HG02763 (cell line): ENCODE data around the gene NUDT17.

Source experiments
- ATAC-seq: cut with Tn5 transposase; IDR thresholded peaks from one replicate; pipeline ENCODE4 v1.9.1; 2021; ENCODE audit warnings: mild to moderate bottlenecking, moderate library complexity; ENCODE audit not compliant: unreplicated experiment

NUDT17 gene

DNA sequence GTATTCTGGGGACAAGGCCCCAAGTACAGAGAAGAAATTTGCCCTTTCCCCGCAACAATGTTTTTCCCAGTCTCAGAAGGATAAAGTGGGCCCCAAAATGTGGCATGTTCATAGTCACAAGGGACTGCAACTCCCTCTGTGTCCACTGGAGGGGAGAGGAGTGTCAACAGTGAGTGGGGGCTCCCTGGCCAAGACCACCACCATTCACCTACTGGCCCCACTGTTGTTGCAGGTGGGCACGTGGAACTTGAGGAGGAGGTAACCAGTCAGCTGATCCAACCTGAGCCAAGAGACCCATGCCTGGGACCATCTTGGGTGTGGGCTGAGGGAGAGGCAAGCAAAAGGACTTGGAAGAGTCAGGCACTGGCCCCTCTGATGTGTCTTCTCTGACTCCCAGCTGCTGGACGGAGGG lies 777 bp downstream of the NUDT17 start:
- ATAC-seq, result no peak

DNA sequence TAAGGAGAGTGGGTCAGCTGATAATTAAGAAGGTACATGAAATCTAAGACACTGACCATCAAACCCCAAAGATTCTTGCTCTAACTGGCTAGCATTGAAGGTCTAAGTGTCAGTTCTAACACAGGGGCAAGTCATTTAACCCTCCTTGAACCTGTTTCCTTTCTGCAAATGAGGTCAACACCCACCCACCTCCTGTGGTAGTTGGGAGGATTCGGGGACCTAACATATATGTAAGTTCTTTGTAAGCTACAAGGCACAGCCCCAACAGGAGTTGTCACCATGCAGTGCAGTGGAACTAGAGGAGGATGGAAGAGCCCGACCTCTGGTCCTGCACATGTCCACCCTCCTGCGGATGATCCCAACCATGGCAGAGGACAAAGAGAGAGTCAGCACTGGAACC lies 2.4 kb downstream of the NUDT17 start:
- no peak for ATAC-seq

DNA sequence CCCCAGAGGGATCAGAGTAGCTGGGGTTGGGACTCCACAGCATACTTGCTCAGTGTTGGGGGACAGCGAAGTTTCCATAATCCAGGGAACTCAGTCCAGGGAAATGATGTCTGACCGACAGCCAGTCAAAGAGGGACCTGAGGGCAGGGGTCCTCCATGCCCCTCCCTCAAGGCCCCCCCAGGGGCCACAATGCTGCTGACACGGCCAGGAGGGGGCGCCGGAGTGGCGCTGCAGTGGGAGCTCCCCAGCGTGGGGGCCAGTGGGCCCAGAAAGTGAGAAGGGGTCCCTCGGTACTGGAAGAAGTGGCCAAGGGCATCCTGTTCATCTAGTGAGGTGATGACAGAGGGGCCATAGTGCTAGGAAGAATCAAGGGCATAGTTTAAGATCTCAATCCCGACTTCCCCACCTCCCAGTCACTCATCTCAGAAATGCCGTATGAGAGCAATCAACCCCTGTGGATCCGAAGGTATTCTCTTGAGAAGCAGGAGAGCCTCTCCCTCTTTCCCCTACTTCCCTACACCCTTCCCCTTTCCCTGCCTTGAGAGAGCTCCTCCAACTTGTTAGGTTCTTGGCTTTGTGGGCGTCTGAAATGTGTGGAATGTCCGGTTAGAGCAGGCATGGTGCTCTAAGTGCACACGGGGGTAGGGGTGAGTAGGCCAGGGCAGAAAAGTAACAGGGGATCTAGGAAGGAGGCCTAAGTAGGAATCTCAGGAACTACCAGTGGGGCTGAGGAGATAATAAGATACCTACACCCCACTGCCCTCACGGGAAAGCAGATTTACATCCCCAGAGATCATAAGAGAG lies 4.1 kb downstream of the NUDT17 start:
- no peak for ATAC-seq

- no peak for ATAC-seq
Measured at GRCh38 chr1:145855426-145855948, 10.1 kb downstream of the NUDT17 start.

- ATAC-seq, result no peak
Measured at GRCh38 chr1:145857170-145857569, 11.7 kb downstream of the NUDT17 start.

DNA sequence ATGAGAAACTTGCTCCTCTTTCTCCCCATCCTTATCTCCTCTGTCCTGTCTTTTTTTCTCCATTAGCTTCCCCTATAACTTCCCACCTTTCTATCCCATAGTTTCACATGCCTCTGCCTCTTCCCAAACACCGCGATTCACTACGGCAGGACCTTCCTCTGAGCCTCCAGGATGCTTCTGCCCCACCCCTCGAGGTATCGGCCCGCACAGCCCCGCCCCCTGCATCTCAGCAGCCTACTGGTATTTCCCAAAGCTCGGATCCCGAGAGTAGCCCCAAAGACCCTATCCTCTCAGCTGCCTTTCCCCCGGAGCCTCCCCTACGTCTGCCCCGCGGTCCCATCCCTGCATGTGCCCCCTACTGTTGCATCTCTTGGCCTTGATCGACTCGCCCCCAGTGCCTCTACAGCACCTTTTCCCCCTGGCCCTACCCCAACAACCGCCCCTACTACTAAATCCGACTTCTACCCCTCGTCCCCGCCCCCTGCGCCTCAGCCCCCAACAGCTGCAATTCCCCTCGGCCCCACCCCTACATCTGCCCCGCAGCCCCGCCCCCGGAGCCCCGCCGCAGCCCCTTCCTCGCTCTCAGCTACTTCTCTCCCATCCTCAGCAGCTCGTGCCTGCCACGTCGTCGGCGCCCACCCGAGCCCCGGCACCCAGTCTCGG lies 12.9 kb downstream of the NUDT17 start:
- ATAC-seq, result no peak

DNA sequence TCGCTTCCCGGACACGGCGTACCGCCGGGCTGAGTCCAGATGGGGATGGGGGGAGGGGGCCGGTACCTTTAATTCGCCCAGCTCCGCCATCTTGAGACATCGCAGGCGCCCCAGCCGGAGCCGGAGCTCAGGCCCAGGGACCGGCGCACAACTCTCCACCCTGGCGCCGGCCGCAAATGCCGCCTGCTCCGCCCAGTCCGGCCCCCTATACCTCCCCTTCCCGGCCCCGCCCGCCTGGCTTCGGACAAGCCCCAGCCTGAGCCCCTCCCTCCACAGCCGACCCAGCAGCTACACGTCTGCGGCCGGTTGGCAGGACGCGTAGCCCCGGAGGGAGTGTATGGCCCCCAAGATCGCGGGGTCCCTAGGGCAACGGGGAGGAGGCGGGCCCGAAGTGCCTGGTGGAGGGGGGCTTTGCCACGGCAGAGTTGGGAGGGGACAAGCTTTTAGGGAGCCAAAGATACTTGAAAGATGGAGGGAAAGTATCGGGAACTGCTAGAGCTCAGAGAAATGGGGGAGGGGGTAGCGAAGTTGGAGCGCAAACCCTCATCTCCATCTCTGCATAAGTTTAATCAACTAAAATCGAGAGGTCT lies 13.6 kb downstream of the NUDT17 start, which contains the start of gene PIAS3:
Gene PIAS3 (minus strand): TSS at position 181 of the 590 bp plus-strand sequence. CDS start 91 bp downstream, at position 90.
- peak; percentile 87 for ATAC-seq

DNA sequence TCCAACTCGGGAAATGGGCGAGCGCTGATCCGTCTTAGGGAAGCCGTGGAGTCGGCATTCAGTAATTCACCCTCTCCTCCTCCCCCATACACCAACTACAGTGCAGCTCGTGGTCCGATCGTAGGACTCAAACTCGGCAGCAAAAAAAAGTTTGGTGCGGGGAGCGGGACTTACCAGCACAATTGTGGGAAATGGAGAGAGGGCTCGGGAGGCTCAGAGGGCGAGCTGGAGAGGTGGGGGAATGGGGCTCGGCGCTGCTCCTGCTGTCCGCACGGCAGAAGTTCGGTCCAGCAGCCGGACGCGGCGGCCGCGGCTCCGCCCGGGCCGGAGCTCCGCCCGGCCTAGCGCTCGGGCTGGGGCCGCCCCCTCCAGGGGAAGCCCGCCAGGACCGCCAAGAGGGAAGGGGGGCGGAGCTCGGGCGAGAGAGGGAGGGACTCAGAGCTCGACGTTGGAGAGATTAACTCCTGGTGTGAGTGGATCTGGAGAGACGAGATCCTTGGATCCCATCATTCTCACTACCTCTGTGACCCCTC lies 14.1 kb downstream of the NUDT17 start:
- peak; percentile 61 for ATAC-seq

GRCh38 chr1:145863282-145864018 lies 18.0 kb downstream of the NUDT17 start:
- ATAC-seq, result no peak

GRCh38 chr1:145868232-145868631 lies 22.8 kb downstream of the NUDT17 start:
- no peak for ATAC-seq

GRCh38 chr1:145871994-145872924 lies 26.8 kb downstream of the NUDT17 start:
- no peak for ATAC-seq

GRCh38 chr1:145874646-145875045 lies 29.2 kb downstream of the NUDT17 start:
- no peak for ATAC-seq

- no peak for ATAC-seq
Measured at GRCh38 chr1:145877923-145878486, 32.6 kb downstream of the NUDT17 start.

DNA sequence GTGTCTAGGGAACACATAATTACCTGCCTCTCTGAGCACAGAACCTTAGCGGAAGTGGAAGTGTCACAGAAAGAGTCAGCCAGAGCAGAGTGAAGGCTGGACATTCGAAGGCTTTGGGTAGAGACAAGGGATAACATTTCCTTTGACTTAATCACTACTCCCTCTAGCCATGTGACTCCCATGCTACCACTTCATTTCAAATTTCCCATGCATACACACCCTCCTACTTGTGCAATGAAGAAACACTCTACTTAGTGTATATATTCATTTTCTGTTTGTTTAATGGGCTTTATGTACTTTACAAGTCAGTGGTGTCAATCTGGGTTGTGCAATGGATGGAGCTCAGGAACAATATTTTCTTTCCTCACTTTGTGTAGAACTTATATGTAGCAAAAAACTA lies 33.3 kb downstream of the NUDT17 start:
- ATAC-seq, result no peak

- ATAC-seq, result no peak
Measured at GRCh38 chr1:145879775-145880174, 34.3 kb downstream of the NUDT17 start.

- no peak for ATAC-seq
Measured at GRCh38 chr1:145884675-145885074, 39.2 kb downstream of the NUDT17 start.

- peak; percentile 93 for ATAC-seq
Measured at GRCh38 chr1:145885738-145886287, 40.4 kb downstream of the NUDT17 start, which contains the start of gene ANKRD35. Gene ANKRD35 (minus strand): TSS chr1:145885866. CDS start chr1:145885758, 108 bp downstream.

DNA sequence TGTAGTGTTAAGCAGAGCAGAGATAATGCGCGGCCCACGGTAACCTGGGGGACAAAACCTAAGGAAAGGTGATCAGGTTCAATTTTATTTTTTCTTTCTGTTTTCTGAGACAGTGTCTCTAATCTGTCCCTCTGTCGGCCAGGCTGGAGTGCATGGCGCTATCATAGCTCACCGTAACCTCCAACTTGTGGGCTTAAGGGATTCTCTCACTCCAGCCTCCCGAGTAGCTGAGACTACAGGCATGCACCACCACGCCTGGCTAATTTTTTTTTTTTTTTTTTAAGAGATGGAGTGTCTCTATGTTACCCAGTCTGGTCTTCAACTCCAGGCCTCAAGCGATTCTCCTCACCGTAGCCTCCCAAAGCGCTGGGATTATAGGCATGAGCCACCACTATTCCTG lies 41.0 kb downstream of the NUDT17 start:
- no peak for ATAC-seq

- no peak for ATAC-seq
Measured at GRCh38 chr1:145886816-145887215, 41.4 kb downstream of the NUDT17 start.
